ENCODE data around the gene PTPRG.

Gene PTPRG

DNA sequence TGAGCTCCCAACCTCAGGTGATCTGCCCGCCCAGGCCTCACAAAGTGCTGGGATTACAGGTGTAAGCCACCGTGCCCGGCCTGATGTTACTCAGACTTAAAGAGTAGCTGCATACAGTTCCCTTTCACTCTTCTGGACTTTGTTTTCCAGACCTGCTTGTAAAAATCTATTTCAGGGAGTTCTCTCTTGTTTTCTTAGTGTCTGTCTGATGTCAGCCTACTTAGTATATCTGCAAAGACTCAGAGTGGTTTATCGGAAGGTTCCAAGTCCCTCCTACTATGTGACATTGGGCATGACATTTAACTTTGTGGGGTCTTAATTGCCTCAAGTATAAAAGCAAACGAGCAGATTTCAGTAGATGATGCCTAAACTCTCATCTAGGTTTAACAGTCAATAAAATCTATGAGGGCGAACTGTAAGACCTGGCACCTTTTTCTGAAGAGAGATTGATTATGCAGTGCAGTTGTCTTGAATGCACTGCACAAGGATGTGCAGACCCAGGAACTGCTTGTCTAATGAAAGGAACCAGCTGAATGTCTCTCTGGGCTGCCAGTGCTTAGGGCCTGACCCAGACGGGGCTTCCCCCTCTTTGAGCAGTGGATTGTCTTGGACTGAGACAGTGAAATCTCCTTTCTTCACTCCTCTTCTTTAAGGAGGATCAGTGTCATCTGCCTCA is 301.4 kb downstream of the PTPRG start:
- DNase-seq (ENCODE audit: low read depth): no peak
- TF ChIP-seq, protein P1, sequence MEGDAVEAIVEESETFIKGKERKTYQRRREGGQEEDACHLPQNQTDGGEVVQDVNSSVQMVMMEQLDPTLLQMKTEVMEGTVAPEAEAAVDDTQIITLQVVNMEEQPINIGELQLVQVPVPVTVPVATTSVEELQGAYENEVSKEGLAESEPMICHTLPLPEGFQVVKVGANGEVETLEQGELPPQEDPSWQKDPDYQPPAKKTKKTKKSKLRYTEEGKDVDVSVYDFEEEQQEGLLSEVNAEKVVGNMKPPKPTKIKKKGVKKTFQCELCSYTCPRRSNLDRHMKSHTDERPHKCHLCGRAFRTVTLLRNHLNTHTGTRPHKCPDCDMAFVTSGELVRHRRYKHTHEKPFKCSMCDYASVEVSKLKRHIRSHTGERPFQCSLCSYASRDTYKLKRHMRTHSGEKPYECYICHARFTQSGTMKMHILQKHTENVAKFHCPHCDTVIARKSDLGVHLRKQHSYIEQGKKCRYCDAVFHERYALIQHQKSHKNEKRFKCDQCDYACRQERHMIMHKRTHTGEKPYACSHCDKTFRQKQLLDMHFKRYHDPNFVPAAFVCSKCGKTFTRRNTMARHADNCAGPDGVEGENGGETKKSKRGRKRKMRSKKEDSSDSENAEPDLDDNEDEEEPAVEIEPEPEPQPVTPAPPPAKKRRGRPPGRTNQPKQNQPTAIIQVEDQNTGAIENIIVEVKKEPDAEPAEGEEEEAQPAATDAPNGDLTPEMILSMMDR (IDR thresholded peaks at IDR 0.05; ENCODE audit: insufficient read depth, low read depth, low read length, missing control alignments): no peak
- no peak overlapping the region for H3K4me3 ChIP-seq (ENCODE audit: low read depth, low read length)

DNA sequence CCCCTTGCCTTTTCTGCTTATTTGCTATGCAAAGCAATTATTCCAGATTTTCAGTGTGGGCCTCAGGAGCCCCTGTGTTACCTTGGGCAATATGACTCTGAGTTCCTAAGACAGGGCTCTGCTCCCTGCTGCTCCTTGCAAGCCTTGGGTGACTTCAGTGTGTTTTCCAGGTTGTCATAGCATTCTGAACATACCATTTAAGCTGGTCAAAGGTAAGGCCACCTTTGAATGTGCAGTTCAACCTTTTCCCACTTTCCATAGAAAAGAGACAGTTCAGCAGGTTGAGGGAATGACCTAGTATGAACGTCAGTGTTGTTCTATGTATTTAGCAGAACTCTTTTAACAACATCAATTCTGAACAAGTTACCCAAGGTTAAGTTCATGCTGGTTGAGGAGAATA is 302.2 kb downstream of the PTPRG start:
- DNase-seq (ENCODE audit: low read depth): no peak
- no peak overlapping the region for H3K4me3 ChIP-seq (ENCODE audit: low read depth, low read length)
- TF ChIP-seq, protein P1 (IDR thresholded peaks at IDR 0.05; ENCODE audit: insufficient read depth, low read depth, low read length, missing control alignments): no peak

DNA sequence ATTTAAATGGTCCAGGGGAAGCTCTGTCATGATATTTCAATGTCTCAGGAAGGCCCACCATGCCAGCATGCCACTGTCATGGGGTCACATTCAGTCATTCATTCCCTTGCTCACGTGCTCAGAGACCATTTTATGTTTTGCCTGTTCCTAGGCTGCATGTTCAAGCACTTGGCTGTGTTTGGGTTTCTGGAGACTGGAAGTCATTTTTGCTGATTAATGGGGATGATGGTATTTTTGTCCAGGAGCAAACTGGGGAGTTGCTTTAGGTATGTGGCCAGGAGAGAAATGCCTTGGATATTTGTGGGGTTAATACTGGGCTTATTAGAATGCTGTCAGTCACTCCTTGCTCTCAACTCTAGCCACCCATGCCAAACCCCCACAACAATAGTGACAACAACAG is 303.5 kb downstream of the PTPRG start:
- no peak overlapping the region for H3K4me3 ChIP-seq (ENCODE audit: low read depth, low read length)

DNA sequence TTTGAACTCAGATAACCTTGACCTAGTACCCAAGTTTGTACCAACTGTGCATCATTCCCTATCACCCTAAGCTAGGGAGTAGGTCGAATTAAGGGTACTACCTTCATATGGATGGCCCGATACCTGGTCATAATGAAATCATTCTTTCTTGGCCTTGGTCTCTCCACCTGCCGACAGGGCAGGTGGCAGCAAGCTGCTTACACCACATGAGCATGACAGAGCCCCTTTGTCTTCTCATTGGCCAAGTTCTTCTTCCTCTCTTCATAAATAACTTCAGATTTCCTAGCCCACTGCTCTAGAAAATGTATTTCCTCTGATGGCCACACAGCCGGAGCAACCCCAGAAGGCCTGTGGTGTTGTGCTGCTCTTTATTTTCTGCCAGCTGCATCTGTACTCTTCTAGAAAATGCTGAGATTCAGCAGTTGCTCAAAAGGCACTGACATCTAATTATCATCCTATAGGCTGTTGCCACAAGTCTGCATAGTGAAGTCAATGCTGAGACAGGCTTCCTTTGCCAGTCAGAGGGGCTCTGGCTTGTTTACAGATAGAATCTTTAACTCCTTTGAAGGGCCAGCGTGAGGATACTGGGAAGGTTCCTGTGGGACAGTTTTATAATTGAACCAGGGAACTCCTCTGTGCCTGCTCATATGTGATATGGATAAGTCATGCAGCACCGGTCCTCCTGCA is 304.2 kb downstream of the PTPRG start:
- H3K4me3 ChIP-seq (ENCODE audit: low read depth, low read length): no peak overlapping the region
- TF ChIP-seq, protein P1 (IDR thresholded peaks at IDR 0.05; ENCODE audit: insufficient read depth, low read depth, low read length, missing control alignments): no peak
- no peak for DNase-seq (ENCODE audit: low read depth)

More for the DNA sequence above, 303.5 kb downstream of the PTPRG start:
- TF ChIP-seq, protein P1 (IDR thresholded peaks at IDR 0.05; ENCODE audit: insufficient read depth, low read depth, low read length, missing control alignments): no peak
- DNase-seq (ENCODE audit: low read depth): no peak

DNA sequence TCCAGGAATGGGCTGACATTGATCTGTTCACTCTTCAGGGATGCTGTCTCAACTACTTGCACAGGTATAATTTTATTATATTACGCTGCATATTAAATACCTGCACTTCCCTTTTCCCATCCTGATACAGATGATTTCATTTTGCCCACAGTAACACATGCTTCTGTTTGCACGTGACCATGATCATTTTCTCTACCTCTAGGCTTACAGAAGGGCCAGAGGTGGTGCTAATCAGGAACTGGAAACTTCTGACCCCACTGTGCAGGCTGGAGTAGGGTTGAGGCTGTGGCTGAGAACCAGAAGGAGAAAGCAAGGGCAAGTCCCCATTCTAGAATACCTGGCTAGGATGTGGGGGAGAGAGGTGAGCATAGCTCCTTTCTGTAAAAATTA is 304.8 kb downstream of the PTPRG start:
- no peak for DNase-seq (ENCODE audit: low read depth)

DNA sequence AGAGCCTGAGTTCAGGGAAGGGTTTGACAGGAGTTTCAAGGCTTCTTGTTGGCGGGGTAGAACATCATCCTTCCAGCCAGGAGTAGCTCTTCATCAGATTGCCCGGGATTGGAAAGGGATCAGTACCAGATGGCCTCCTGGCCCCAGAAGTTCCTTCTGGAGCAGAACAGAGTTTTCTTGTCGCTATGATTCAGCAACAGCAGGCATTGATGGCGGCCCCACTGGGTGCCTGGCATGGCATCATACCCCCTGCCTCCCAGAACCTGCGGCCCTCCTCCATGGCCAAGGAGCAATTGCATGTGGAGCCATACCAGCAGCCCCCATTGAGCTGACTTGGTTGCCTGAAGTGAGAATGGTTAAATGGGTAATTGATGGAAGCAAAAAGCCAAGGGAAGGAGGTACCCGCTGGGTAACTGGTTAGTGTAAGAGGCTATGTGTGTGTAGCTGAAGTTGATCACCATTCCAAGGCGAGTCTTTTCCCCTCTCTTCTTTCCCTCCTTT is 305.6 kb downstream of the PTPRG start:
- DNase-seq (ENCODE audit: low read depth): no peak
- TF ChIP-seq, protein P1 (IDR thresholded peaks at IDR 0.05; ENCODE audit: insufficient read depth, low read depth, low read length, missing control alignments): no peak
- H3K4me3 ChIP-seq (ENCODE audit: low read depth, low read length): no peak overlapping the region

More for the DNA sequence above, 304.8 kb downstream of the PTPRG start:
- TF ChIP-seq, protein P1 (IDR thresholded peaks at IDR 0.05; ENCODE audit: insufficient read depth, low read depth, low read length, missing control alignments): no peak
- no peak overlapping the region for H3K4me3 ChIP-seq (ENCODE audit: low read depth, low read length)

Measured in GM12865 (cell line).